Large intestine (tissue), 3 donors: ENCODE data around the gene LEMD1. TPM values are rescaled to one million over a fixed set of nuclear protein-coding genes. Genes with fewer than 3 reads are reported as not detected.

Source experiments
- DNase-seq, 2 donors: peaks; one replicate each; pipeline versions ENCODE4 v3.0.0 to v3.0.0-alpha.2; 2013
- H3K27ac ChIP-seq: one replicate; pipeline ENCODE4 v1.5.1; 2013; ENCODE audit warnings: low read length
- H3K27me3 ChIP-seq: 2 replicates; pipeline ENCODE4 v1.6.1; 2013; ENCODE audit warnings: low read length; ENCODE audit not compliant: control insufficient read depth, insufficient read depth
- H3K36me3 ChIP-seq: 2 replicates; pipeline ENCODE4 v1.6.1; 2013; ENCODE audit warnings: low read length; ENCODE audit not compliant: control insufficient read depth, insufficient read depth
- H3K4me1 ChIP-seq: one replicate; pipeline ENCODE4 v1.6.1; 2013; ENCODE audit warnings: low read length; ENCODE audit not compliant: control insufficient read depth, insufficient read depth
- H3K4me3 ChIP-seq: one replicate; pipeline ENCODE4 v1.5.1; 2013; ENCODE audit warnings: low read length
- H3K9me3 ChIP-seq: one replicate; pipeline ENCODE4 v1.6.1; 2013; ENCODE audit warnings: mild to moderate bottlenecking, low read depth, low read length, moderate library complexity; ENCODE audit not compliant: control insufficient read depth
- WGBS: methylation state at CpG from one replicate; pipeline ENCODE4 v1.1.5; 2013; ENCODE audit warnings: low lambda C conversion rate; ENCODE audit not compliant: insufficient coverage; 5-methylcytosine and 5-hydroxymethylcytosine counted together
- polyA plus RNA-seq: library from polyadenylated mRNA; unstranded; fragments of 120-200 nt; gene quantifications from one replicate; pipeline ENCODE4 v1.2.1, GENCODE V29; 2013

Gene LEMD1
- polyA plus RNA-seq, 1 donor, result 1.0 TPM

DNA sequence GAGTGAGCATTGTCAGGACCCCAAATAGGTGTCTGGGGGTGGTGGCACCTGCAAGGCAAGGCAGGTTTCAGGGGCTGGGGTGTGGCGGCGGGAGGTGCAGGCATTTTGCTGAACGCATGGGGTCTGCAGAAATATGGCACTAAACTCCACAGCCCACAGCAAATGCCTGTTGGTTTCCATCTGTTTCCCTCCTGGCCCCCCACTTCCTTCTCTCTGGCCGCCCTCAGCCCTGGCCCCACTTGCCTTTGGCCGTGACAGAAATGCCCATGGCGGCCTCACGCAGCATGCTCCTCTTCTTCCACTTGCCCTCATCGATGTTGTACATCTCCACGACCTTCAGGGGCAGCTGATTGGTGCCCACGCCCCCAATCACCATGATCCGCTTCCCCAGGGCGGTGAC is 78.9 kb downstream of the LEMD1 start:
- Histone ChIP-seq H3K27me3 (peaks cover 49% of the 10 kb centered on the region), H3K36me3 (no peaks in the 10 kb centered on the region), H3K9me3 (peaks cover 3% of the 10 kb centered on the region), H3K4me1 (peaks cover 9% of the 10 kb centered on the region), H3K27ac (no peak overlapping the region), H3K4me3 (no peak overlapping the region)
- 60% methylated on average over 2 of the region's 12 CpGs for WGBS
- DNase-seq, result no peak

GRCh38 chr1:205340676-205341075 is 81.2 kb downstream of the LEMD1 start:
- Histone ChIP-seq H3K36me3 (no peaks in the 10 kb centered on the region), H3K4me1 (peaks cover 11% of the 10 kb centered on the region), H3K9me3 (peaks cover 3% of the 10 kb centered on the region), H3K27ac (no peak overlapping the region), H3K4me3 (no peak overlapping the region), H3K27me3 (peaks cover 35% of the 10 kb centered on the region)
- WGBS, result no CpG with 5 or more reads among the region's 1 CpG
- no peak for DNase-seq

GRCh38 chr1:205339717-205340116 is 82.1 kb downstream of the LEMD1 start:
- H3K4me3 ChIP-seq, result no peak overlapping the region
- WGBS, result no CpG with 5 or more reads among the region's 4 CpGs
- H3K36me3 ChIP-seq, result no peaks in the 10 kb centered on the region
- peaks cover 3% of the 10 kb centered on the region for H3K9me3 ChIP-seq
- peaks cover 27% of the 10 kb centered on the region for H3K27me3 ChIP-seq
- H3K4me1 ChIP-seq, result peaks cover 12% of the 10 kb centered on the region
- H3K27ac ChIP-seq, result no peak overlapping the region
- DNase-seq, result no peak

DNA sequence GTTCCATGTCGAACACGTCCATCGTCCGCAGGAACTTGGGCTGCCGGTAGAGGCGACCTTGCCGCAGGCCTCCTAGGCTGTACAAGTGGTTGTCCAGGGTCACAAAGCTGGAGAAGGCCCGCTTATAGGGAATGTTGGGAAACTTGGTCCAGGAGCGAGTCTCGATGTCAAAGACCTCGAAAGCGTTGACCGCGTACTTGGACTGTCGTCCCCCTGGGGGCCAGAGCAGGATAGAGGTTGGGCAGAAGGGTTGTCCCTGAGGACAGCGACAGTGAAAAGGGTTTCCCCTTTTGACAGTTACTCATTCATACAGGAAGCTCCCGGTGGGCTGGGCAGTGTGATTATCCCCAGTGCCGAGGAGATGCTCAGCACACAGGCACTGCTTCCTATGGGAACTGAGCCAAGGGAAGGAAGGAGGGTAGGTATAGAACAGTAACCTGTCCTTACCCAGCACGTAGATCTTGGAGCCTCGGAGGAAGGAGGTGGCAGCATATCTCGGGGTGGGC is 82.6 kb downstream of the LEMD1 start:
- WGBS, result no CpG with 5 or more reads among the region's 21 CpGs

DNA sequence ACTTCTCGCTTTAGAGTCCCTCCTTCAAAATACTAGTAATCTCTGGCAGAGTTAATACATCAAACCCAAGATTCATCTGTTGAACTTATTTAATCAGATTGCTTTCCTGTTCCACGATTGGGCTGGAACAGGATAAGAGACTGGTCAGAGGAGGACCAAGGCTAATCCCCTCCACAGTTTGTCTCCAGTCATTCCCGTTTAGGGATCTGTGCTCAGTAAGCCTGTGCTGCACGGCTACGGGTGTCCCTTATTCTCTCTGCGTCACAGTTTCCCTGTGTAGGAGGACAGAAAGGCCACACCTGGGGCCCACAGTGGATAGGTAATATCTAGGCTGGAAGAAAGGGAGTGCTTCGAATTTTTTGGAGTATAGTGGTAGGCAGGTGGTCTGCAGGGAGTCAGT is 83.8 kb downstream of the LEMD1 start:
- Histone ChIP-seq H3K4me1 (peaks cover 3% of the 10 kb centered on the region), H3K36me3 (no peaks in the 10 kb centered on the region), H3K27ac (no peak overlapping the region), H3K9me3 (peaks cover under 1% of the 10 kb centered on the region), H3K27me3 (peaks cover 10% of the 10 kb centered on the region), H3K4me3 (no peak overlapping the region)
- no CpG with 5 or more reads among the region's 7 CpGs for WGBS
- DNase-seq, result no peak

More for the DNA sequence above, 82.6 kb downstream of the LEMD1 start:
- H3K9me3 ChIP-seq, result peaks cover 3% of the 10 kb centered on the region
- H3K27me3 ChIP-seq, result peaks cover 22% of the 10 kb centered on the region
- peaks cover 10% of the 10 kb centered on the region for H3K4me1 ChIP-seq
- no peak for DNase-seq
- no peak overlapping the region for H3K27ac ChIP-seq
- no peak overlapping the region for H3K4me3 ChIP-seq
- no peaks in the 10 kb centered on the region for H3K36me3 ChIP-seq

DNA sequence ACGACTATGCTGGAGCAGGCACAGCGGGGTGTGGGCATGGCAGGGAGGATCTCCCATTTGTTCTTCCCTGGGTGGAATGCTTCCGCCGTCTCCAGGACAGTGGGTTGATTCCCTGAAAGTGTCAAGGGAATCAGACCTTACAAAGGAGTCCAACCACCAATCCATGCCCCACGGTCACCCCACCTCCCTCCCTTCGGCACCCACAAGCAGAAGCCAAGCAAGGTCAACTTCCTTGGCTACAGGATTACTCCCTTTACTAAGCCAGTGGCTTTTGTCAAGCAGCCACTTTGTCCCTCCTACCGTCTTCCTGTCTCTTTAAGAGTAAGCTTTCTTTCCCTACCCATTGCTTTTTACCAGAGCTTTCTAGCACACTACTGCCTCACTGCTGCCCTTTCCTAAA is 84.4 kb downstream of the LEMD1 start:
- WGBS, result 100% methylated on average over 1 of the region's 7 CpGs
- Histone ChIP-seq H3K9me3 (no peaks in the 10 kb centered on the region), H3K4me3 (no peak overlapping the region), H3K4me1 (peaks cover 3% of the 10 kb centered on the region), H3K27me3 (peaks cover 4% of the 10 kb centered on the region), H3K36me3 (no peaks in the 10 kb centered on the region), H3K27ac (no peak overlapping the region)
- DNase-seq, result no peak

DNA sequence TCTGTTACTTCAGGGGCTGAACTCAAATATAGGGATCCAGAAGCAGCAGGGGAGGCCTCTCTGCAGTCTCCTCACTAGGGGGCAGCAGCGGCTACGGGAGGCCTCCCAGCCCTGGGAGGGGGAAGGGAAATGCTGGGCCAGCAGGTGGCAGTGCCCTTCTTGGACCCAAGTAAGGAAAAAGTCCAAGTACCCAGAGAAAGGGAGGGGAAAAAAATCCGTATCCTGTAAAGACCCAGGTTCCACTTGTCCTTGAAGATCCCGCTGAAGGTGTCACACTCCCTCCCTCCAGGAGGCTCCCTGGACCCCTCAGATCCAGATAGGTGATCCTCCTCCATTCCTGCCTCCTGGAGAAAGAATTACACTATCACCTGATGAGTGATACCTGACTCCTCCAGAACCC is 86.2 kb downstream of the LEMD1 start:
- WGBS, result no CpG with 5 or more reads among the region's 4 CpGs
- H3K27me3 ChIP-seq, result no peaks in the 10 kb centered on the region

GRCh38 chr1:205332015-205332791 is 89.7 kb downstream of the LEMD1 start:
- Histone ChIP-seq H3K4me3 (no peak overlapping the region), H3K27me3 (peaks cover 2% of the 10 kb centered on the region), H3K36me3 (no peaks in the 10 kb centered on the region), H3K4me1 (peaks cover 3% of the 10 kb centered on the region), H3K27ac (no peak overlapping the region), H3K9me3 (no peaks in the 10 kb centered on the region)
- WGBS, result 60% methylated on average over 1 of the region's 11 CpGs
- no peak for DNase-seq

More for the DNA sequence above, 86.2 kb downstream of the LEMD1 start:
- H3K36me3 ChIP-seq, result no peaks in the 10 kb centered on the region
- no peak overlapping the region for H3K4me3 ChIP-seq
- peak; percentile 83 to 85 for DNase-seq
- no peak overlapping the region for H3K27ac ChIP-seq
- no peaks in the 10 kb centered on the region for H3K9me3 ChIP-seq
- H3K4me1 ChIP-seq, result peaks cover 3% of the 10 kb centered on the region

Other genes starting within 250 kb of the LEMD1 start
- gene DSTYK, start 210.4 kb downstream of the LEMD1 start, polyA plus RNA-seq, result 6.0 TPM
- 6.2 TPM for gene TMCC2, start 194.1 kb downstream of the LEMD1 start, polyA plus RNA-seq
- gene NUAK2, start 100.3 kb downstream of the LEMD1 start, polyA plus RNA-seq, result 8.5 TPM
- gene KLHDC8A, start 65.1 kb downstream of the LEMD1 start, polyA plus RNA-seq, result 8.7 TPM
- 0.88 TPM for gene BLACAT1, start 34.0 kb upstream of the LEMD1 start, polyA plus RNA-seq
- gene CDK18, start 82.6 kb upstream of the LEMD1 start, polyA plus RNA-seq, result 52.6 TPM
- 18.2 TPM for gene ELK4, start 210.0 kb upstream of the LEMD1 start, polyA plus RNA-seq